HG02588 (cell line): Measurements from ENCODE around the gene ZNF112.

ENCODE experiments used
- ATAC-seq: cut with Tn5 transposase; IDR thresholded peaks from one replicate; pipeline ENCODE4 v1.9.1; 2021; ENCODE audit warnings: mild to moderate bottlenecking, moderate library complexity; ENCODE audit not compliant: unreplicated experiment

ZNF112 gene

DNA sequence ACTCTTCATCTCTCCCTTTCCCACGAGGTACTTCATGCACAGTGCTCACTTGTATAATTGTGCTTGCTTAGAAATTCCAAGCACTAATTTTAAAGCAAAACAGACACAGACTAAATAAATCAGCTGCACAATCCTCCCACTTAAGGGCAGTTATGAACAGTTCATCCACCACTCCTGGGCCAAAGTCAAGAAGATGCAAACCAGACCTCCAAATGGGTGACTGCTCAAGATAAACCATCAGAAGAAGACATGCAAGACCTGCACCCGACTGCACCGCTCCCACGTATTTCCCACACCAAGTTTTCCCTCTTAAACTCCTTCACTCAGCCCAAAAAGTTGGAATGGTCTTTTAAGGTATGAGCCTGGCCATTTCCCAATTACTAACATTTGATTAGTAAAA is 71.5 kb downstream of the ZNF112 start:
- ATAC-seq, result no peak

DNA sequence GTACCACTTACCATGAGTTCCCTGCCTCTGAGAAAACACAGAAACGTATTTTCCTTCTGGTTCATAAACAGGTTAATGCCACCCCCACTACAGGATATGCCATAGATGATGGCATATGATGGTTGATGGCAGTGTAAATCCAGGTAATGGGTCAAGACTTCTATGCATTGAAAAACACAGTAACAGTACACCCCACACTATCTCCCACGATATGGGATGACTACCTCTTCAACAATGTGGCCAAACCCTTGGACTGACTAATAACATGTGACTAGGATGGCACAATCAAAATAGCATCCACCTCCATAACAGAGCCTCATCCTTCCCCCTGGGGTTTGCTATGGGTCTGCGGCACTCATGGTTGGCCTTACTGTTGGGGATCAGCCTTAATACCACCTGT is 73.6 kb downstream of the ZNF112 start:
- no peak for ATAC-seq

DNA sequence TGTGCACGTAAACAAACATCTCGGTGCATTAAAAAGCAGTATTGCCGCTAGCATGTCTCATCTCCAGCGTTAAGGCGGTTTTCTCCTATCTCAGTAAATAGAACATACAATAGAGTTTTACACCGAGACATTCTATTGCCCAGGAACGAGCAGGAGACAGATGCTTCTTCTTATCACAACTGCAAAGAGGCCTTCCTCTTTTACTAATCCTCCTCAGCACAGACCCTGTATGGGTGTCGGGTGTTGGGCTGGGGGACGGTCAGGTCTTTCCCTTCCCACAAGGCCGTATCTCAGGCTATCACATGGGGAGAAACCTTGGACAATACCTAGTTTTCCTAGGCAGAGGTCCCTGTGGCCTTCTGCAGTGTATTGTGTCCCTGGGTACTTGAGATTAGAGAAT is 75.6 kb downstream of the ZNF112 start:
- no peak for ATAC-seq

DNA sequence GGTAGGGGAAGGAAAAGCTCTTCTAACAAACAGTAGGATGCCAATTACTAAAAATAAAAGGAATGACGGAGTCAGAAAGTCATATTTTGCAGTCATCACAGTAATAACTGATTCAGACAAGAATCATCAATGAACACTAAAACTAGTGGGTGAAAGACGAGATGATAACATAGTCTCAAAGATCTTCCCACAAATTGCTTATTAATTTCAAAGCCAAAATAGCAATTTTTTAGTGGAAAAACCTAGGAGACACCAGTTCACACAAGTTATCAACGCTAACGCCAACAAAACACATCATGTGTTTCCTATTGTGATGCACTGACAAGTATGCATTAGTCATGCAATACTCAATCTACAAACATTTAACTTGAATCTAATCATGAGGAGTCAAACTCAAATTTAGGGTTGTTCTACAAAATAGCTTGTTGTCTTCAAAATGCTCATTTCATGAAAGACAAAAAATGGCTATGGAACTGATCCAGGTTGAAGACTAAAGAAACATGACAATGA is 78.2 kb downstream of the ZNF112 start:
- no peak for ATAC-seq

GRCh38 chr19:44277331-44277730 is 79.1 kb downstream of the ZNF112 start:
- no peak for ATAC-seq
